Progenitor cell of endocrine pancreas (in vitro differentiated cells): Measurements from ENCODE around the gene ZNF528. TPM values are rescaled to one million over a fixed set of nuclear protein-coding genes. Genes with fewer than 3 reads are reported as not detected.

Experiments
- DNase-seq: peaks from one replicate; pipeline ENCODE4 v3.0.0; 2021; ENCODE audit warnings: low spot score; ENCODE audit not compliant: unreplicated experiment
- H3K27ac Mint-ChIP-seq: 2 replicates; pipeline ENCODE4 v1.8.0; 2021; ENCODE audit warnings: mild to moderate bottlenecking, moderate library complexity, mixed read lengths
- H3K27me3 Mint-ChIP-seq: 2 replicates; pipeline ENCODE4 v1.8.0; 2021; ENCODE audit warnings: mixed read lengths
- H3K36me3 Mint-ChIP-seq: 2 replicates; pipeline ENCODE4 v1.8.0; 2022; ENCODE audit warnings: mixed read lengths; ENCODE audit not compliant: insufficient read depth
- H3K4me1 Mint-ChIP-seq: 2 replicates; pipeline ENCODE4 v1.8.0; 2021; ENCODE audit warnings: low read depth, mixed read lengths
- H3K4me3 Mint-ChIP-seq: 2 replicates; pipeline ENCODE4 v1.8.0; 2021; ENCODE audit warnings: low read depth, mild to moderate bottlenecking, moderate library complexity, mixed read lengths
- H3K9me3 Mint-ChIP-seq: 2 replicates; pipeline ENCODE4 v1.8.0; 2021; ENCODE audit warnings: low read depth, mixed read lengths
- long read RNA-seq: library from polyadenylated mRNA; unstranded; transcript quantifications from one replicate; pipeline ENCODE4 v2.0.0, GENCODE V29; 2020
- total RNA-seq: library from RNA; stranded (reverse); gene quantifications from 2 replicates; pipeline ENCODE4 v1.2.1, GENCODE V29; 2021
- TF ChIP-seq, protein P1 (sequence below): fragments of 200-600 bp; sonication (generic); IDR thresholded peaks from one replicate; pipeline ENCODE4 v1.5.0; 2021; ENCODE audit warnings: antibody characterized with exemption, mild to moderate bottlenecking; ENCODE audit not compliant: unreplicated experiment

The ZNF528 gene
- 42.8 and 44.5 TPM in 2 replicates for total RNA-seq
- long read RNA-seq, full-length matches to known transcripts = 3 of 10 reads
- long read RNA-seq, partial matches to known transcripts = 2 of 10 reads
- long read RNA-seq, other reads (novel, unspliced or antisense) = 5 of 10 reads

DNA sequence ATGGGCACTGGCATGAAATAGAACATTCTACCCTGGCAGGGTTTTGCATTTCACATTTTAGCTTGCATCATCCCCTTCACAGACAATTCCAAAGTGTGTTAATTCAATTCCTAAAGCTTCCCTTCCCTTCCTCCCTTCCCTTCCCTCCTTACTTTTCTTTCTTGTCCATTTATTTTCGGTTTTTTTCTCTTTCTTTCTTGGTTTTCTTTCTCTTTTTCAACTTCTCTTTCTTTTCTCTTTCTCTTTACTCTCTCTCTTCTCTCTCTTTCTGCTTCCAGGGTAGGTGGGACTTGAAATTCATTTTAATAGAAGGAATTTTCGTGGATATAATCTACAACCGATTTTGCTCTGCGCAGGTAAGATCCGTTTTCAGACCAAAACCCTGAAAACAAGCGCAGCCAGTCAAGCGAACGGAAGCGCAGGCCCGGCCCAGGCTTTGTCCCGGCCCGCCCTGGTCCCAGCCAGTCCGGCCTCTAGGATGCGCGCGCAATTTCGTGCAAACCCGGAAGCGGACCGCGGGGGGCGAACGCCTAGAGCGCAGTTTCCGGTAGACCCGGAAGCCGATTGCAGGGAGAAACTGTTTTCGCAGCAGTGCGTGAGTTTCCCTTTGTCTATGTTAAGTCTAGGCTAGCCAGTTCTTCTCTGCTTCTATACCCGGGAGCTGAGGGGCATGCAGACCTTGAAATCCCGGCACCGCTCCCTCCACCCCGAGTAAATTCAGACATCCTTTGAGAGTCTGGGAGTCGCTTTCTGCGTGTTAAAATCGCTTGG is at the start of gene ZNF528:
Gene ZNF528, plus strand, starts transcription at position 540 of the 771 bp plus-strand sequence. CDS start 4,165 bp downstream, outside the sequence.
- Mint-ChIP-seq H3K4me1 (peaks cover 9% of the 10 kb centered on the region), H3K9me3 (peaks cover 3% of the 10 kb centered on the region), H3K27me3 (no peaks in the 10 kb centered on the region), H3K36me3 (peaks cover 27% of the 10 kb centered on the region), H3K4me3 (peak within 1 kb of the TSS; percentile 89), H3K27ac (peak within 1 kb of the TSS; percentile 97)
- TF ChIP-seq, protein P1, sequence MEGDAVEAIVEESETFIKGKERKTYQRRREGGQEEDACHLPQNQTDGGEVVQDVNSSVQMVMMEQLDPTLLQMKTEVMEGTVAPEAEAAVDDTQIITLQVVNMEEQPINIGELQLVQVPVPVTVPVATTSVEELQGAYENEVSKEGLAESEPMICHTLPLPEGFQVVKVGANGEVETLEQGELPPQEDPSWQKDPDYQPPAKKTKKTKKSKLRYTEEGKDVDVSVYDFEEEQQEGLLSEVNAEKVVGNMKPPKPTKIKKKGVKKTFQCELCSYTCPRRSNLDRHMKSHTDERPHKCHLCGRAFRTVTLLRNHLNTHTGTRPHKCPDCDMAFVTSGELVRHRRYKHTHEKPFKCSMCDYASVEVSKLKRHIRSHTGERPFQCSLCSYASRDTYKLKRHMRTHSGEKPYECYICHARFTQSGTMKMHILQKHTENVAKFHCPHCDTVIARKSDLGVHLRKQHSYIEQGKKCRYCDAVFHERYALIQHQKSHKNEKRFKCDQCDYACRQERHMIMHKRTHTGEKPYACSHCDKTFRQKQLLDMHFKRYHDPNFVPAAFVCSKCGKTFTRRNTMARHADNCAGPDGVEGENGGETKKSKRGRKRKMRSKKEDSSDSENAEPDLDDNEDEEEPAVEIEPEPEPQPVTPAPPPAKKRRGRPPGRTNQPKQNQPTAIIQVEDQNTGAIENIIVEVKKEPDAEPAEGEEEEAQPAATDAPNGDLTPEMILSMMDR = no peak
- peak; percentile 69 for DNase-seq

DNA sequence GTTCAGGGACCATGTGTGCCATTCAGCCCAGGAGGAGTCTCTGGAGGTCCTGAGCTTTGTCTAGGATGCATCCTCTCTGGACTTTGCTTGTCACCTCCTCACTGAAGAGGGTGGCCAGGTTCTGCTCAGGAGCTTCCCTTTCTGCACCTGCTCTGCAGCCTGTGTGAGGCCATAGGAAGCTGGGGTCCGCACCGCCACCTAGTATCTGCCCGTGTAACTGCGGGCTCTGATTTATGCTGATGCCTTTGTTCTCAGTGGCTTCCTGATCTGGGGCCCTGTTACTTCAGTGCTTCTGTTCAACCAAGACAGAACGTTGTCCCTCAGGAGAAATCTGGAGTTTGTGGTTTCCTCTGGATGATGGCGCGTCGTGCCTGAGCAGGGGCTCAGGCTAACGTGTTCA is 46.1 kb upstream of the ZNF528 start:
- Mint-ChIP-seq H3K4me1 (no peaks in the 10 kb centered on the region), H3K27ac (peak overlapping the region; percentile 61), H3K36me3 (peaks cover 54% of the 10 kb centered on the region), H3K9me3 (peaks cover 3% of the 10 kb centered on the region), H3K4me3 (no peak overlapping the region), H3K27me3 (no peaks in the 10 kb centered on the region)
- TF ChIP-seq, protein P1 = peak; percentile 53
- peak; percentile 15 for DNase-seq

DNA sequence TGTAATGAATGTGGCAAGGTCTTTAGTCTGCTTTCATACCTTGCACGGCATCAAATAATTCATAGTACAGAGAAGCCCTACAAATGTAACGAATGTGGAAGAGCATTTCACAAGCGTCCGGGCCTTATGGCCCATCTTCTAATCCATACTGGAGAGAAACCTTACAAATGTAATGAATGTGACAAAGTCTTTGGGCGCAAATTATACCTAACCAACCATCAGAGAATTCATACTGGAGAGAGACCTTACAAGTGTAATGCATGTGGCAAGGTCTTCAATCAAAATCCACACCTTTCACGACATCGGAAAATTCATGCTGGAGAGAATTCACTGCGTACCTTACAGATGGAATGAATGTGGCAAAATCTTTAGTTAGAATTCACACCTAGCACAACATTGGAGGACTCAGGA is 31.2 kb upstream of the ZNF528 start:
- Mint-ChIP-seq H3K27ac (peak overlapping the region; percentile 72), H3K36me3 (peaks cover 77% of the 10 kb centered on the region), H3K9me3 (peaks cover 43% of the 10 kb centered on the region), H3K4me1 (no peaks in the 10 kb centered on the region), H3K4me3 (no peak overlapping the region), H3K27me3 (no peaks in the 10 kb centered on the region)
- DNase-seq = no peak
- TF ChIP-seq, protein P1 = no peak

DNA sequence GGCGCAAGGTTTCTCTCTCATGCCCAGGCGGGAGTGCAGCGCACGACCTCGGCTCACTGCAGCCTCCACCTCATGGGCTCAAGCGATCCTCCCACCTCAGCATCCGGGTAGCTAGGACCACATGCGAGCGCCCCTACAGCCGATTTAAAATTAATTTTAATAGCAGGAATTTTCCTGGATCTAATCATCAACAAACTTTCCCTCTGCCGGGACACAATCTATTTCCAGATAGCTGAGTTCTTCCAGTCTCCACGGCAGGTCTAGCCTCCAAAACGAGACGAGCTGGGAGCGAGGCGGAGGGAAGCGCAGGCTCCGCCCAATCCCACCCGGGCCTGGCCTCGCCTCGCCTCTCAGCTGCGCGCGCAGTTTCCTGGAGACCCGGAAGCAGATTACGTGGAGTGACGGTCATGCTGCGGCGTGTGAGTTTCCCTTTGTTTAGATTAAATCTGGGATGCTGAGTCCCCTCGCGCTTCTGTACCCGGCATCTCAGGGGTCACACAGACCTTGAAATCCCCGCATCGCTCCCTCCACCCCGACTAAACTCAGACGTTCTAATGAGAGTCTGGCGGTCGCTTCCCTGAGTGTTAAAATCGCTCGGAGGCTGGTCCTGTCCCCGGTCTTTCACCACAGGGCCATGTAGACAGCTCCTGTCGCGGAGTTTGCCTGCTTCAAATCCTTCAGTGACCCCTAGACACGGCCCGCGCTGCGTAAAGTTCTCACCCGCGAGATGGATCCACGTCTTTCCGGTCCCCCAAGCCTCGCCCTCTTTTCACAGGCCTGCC is 27.9 kb upstream of the ZNF528 start, which contains the start of gene ZNF880:
Gene ZNF880, plus strand, starts transcription at position 365 of the 782 bp plus-strand sequence. Its CDS starts 43 bp downstream, at position 408.
- Mint-ChIP-seq H3K27ac (peak within 1 kb of the TSS; percentile 91), H3K4me1 (no peaks in the 10 kb centered on the region), H3K27me3 (no peaks in the 10 kb centered on the region), H3K36me3 (peaks cover 65% of the 10 kb centered on the region), H3K9me3 (peaks cover 37% of the 10 kb centered on the region), H3K4me3 (peak within 1 kb of the TSS; percentile 70)
- TF ChIP-seq, protein P1 = no peak
- DNase-seq = no peak

DNA sequence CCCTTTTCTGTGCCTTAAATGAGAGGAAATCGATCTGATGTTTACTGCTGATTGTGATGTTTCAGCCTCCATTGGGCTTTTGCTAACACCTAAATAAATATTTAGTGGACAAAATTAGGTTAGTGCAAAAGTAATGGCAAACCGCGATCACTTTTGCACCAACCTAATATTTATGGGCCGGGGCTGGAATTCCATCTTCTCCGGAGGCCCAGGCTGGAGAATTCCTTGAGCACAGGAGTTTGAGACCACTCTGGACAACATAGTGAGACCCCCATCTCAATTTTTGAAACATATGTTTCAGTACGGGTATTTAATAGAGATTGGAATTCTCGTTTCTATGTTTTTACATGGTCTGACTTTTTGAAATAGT is 27.3 kb upstream of the ZNF528 start:
- no peak for DNase-seq
- Mint-ChIP-seq H3K36me3 (peaks cover 62% of the 10 kb centered on the region), H3K4me1 (no peaks in the 10 kb centered on the region), H3K27ac (peak overlapping the region; percentile 91), H3K27me3 (no peaks in the 10 kb centered on the region), H3K9me3 (peaks cover 38% of the 10 kb centered on the region), H3K4me3 (peak overlapping the region; percentile 70)
- TF ChIP-seq, protein P1 = no peak
